ENCODE measurements around the gene NLRX1. TPM values are rescaled to one million over a fixed set of nuclear protein-coding genes. Genes with fewer than 3 reads are reported as not detected.

NLRX1 gene
- total RNA-seq, 4 donors from 2014 or later, result 16.0 to 27.7 (median 20.5) TPM

- TF ChIP-seq EP300 (IDR thresholded peaks at IDR 0.05) (no peak), CTCF (IDR thresholded peaks at IDR 0.05) (peak; percentile 51 to 75 (median 62)), POLR2A (IDR thresholded peaks at IDR 0.05) (no peak)
- H3K9me3 ChIP-seq, result no peaks in the 10 kb centered on the region
- no peak overlapping the region for H3K27ac ChIP-seq
- WGBS, 2 donors, result 4 to 13% methylated on average over 7 of the region's 7 CpGs
- no peak overlapping the region for H3K4me3 ChIP-seq
- H3K27me3 ChIP-seq, result peaks cover 0 to 26% of the 10 kb centered on the region in 2 donors
- DNase-seq (ENCODE audit: low spot score in 2 of 2), result peak; percentile 23 to 67
- H3K36me3 ChIP-seq, result no peaks in the 10 kb centered on the region
- peaks cover 0 to 22% (median 7%) of the 10 kb centered on the region in 4 donors for H3K4me1 ChIP-seq
Measured at GRCh38 chr11:119144825-119145486, 23.6 kb upstream of the NLRX1 start.

- Histone ChIP-seq H3K4me3 (no peak overlapping the region), H3K27me3 (peaks cover 0 to 32% of the 10 kb centered on the region in 2 donors), H3K27ac (no peak overlapping the region), H3K4me1 (peaks cover 0 to 26% (median 7%) of the 10 kb centered on the region in 4 donors), H3K36me3 (no peaks in the 10 kb centered on the region), H3K9me3 (no peaks in the 10 kb centered on the region)
- DNase-seq (ENCODE audit: low spot score in 2 of 2), result no peak
- WGBS, 2 donors, result 54 to 55% methylated on average over 3 of the region's 3 CpGs
- TF ChIP-seq EP300 (IDR thresholded peaks at IDR 0.05) (no peak), CTCF (IDR thresholded peaks at IDR 0.05) (no peak), POLR2A (IDR thresholded peaks at IDR 0.05) (no peak)
Measured at GRCh38 chr11:119145551-119145950, 23.0 kb upstream of the NLRX1 start.

GRCh38 chr11:119147604-119148333, 20.8 kb upstream of the NLRX1 start:
- TF ChIP-seq POLR2A (IDR thresholded peaks at IDR 0.05) (no peak), CTCF (IDR thresholded peaks at IDR 0.05) (no peak), EP300 (IDR thresholded peaks at IDR 0.05) (no peak)

GRCh38 chr11:119148720-119149017, 19.9 kb upstream of the NLRX1 start:
- 2 to 3% methylated on average over 16 of the region's 16 CpGs for WGBS, 2 donors
- DNase-seq (ENCODE audit: low spot score in 2 of 2), result no peak
- H3K9me3 ChIP-seq, result no peaks in the 10 kb centered on the region
- peaks cover 0 to 30% (median 7%) of the 10 kb centered on the region in 4 donors for H3K4me1 ChIP-seq
- peak overlapping the region in 1 of 4 donors; percentile 13 for H3K27ac ChIP-seq
- peak overlapping the region; percentile 35 to 63 (median 55) for H3K4me3 ChIP-seq
- no peaks in the 10 kb centered on the region for H3K36me3 ChIP-seq
- peaks cover 0 to 33% of the 10 kb centered on the region in 2 donors for H3K27me3 ChIP-seq
- no peak for TF ChIP-seq CTCF (IDR thresholded peaks at IDR 0.05)

More at GRCh38 chr11:119147604-119148333, 20.8 kb upstream of the NLRX1 start:
- H3K9me3 ChIP-seq, result no peaks in the 10 kb centered on the region
- no peaks in the 10 kb centered on the region for H3K36me3 ChIP-seq
- H3K4me3 ChIP-seq, result no peak overlapping the region
- no peak for DNase-seq (ENCODE audit: low spot score in 2 of 2)
- no peak overlapping the region for H3K27ac ChIP-seq
- peaks cover 0 to 33% of the 10 kb centered on the region in 2 donors for H3K27me3 ChIP-seq
- peaks cover 0 to 30% (median 7%) of the 10 kb centered on the region in 4 donors for H3K4me1 ChIP-seq
- WGBS, 2 donors, result 61 to 72% methylated on average over 6 of the region's 6 CpGs
